ENCODE results near the gene PRKCH.

The PRKCH gene

GRCh38 chr14:61553730-61554641 is 232.6 kb downstream of the PRKCH start:
- TF ChIP-seq CTCF (conservative IDR thresholded peaks at IDR 0.05; ENCODE audit: low read depth, low read length) = no peak
- DNase-seq (ENCODE audit: low read depth) = peak; percentile 94
- no peak overlapping the region for H3K4me3 ChIP-seq (ENCODE audit: low read depth, low read length)

- DNase-seq (ENCODE audit: low read depth) = peak; percentile 65
- H3K4me3 ChIP-seq (ENCODE audit: low read depth, low read length) = no peak overlapping the region
- no peak for TF ChIP-seq CTCF (conservative IDR thresholded peaks at IDR 0.05; ENCODE audit: low read depth, low read length)
These were observed 233.9 kb downstream of the PRKCH start for GRCh38 chr14:61555056-61555838.

DNA sequence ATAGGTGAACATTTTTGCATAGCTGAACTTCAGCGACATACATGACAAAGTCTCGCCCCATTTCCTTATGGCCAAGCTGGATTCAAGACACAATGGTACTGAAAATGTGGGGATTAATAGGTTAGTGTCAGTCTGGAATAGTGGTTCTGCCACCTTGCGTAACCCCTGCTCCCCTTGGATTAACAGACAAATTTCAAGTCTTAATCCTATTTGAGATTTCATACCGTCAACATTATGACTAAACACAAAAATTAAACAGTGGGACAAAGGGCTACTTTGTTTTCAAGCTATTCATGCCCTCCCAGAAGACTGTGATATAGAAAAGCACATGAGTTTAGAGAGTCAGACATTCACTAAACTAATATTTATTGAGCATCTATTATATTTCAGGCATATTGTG is 235.1 kb downstream of the PRKCH start:
- DNase-seq (ENCODE audit: low read depth) = no peak
- H3K4me3 ChIP-seq (ENCODE audit: low read depth, low read length) = no peak overlapping the region
- no peak for TF ChIP-seq CTCF (conservative IDR thresholded peaks at IDR 0.05; ENCODE audit: low read depth, low read length)

GRCh38 chr14:61557262-61557661 is 235.9 kb downstream of the PRKCH start:
- no peak overlapping the region for H3K4me3 ChIP-seq (ENCODE audit: low read depth, low read length)
- no peak for DNase-seq (ENCODE audit: low read depth)
- no peak for TF ChIP-seq CTCF (conservative IDR thresholded peaks at IDR 0.05; ENCODE audit: low read depth, low read length)

DNA sequence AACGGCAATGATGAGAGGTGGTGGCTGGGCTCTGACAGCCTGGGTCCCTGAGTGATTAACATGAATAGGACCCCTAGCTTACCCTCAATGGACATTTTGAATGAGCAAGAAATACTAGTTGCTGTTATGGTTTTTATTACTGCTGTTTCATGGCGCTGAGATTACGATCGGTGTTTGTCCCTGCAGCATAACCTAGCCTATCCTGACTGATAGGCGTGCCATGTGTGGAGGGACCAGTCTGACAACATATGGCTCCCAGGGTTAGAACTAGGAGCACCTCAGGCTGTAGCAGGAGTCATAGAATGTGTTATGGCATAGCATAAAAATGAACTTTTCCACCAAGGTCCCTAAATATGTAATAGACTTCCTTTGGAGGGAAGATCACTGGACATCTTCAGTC is 236.5 kb downstream of the PRKCH start:
- H3K4me3 ChIP-seq (ENCODE audit: low read depth, low read length) = no peak overlapping the region
- no peak for DNase-seq (ENCODE audit: low read depth)
- no peak for TF ChIP-seq CTCF (conservative IDR thresholded peaks at IDR 0.05; ENCODE audit: low read depth, low read length)

DNA sequence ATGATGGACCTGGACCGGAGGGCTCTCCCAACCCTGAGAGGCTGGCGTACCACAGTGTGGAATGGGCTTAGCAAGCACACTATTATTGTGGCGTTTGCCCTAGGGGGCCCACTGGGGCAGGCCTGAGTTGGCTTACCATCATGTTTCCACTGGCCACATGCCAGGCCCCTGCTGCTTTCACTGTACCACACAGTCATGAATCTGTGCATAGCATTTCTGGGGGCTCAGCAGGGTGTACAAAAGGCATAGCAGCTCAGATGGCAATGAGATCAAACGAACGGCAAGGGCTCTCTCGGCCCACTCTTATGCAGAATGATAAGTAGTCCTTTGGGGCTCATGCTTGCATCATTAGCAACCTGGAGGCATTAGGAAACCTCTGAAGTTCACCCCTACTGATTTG is 236.9 kb downstream of the PRKCH start:
- TF ChIP-seq CTCF (conservative IDR thresholded peaks at IDR 0.05; ENCODE audit: low read depth, low read length) = no peak
- peak; percentile 86 for DNase-seq (ENCODE audit: low read depth)
- H3K4me3 ChIP-seq (ENCODE audit: low read depth, low read length) = no peak overlapping the region
